H1 (cell line): ENCODE measurements around the gene IRAK4. TPM values are rescaled to one million over a fixed set of nuclear protein-coding genes. Genes with fewer than 3 reads are reported as not detected.

Source experiments
- CHD1 ChIP-seq: IDR thresholded peaks from 2 replicates; pipeline ENCODE4 v1.6.1; 2012; ENCODE audit warnings: low read depth, low read length, improper control_type of control experiment
- JUN ChIP-seq: IDR thresholded peaks from 2 replicates; pipeline ENCODE4 v1.6.1; 2011; ENCODE audit warnings: low read depth, mild to moderate bottlenecking, improper control_type of control experiment, low read length
- MAFK ChIP-seq: IDR thresholded peaks from 2 replicates; pipeline ENCODE4 v1.6.1; 2012; ENCODE audit warnings: low read depth, mild to moderate bottlenecking, improper control_type of control experiment, low read length
- NANOG ChIP-seq: IDR thresholded peaks from 2 replicates; pipeline ENCODE4 v1.6.1; 2011; ENCODE audit warnings: low read length, low read depth, mild to moderate bottlenecking, inconsistent platforms; ENCODE audit not compliant: insufficient read depth, poor library complexity, severe bottlenecking
- POU5F1 ChIP-seq: IDR thresholded peaks from 2 replicates; pipeline ENCODE4 v1.6.1; 2011; ENCODE audit warnings: low read depth, mild to moderate bottlenecking, low read length, moderate library complexity
- RXRA ChIP-seq: IDR thresholded peaks from 2 replicates; pipeline ENCODE4 v1.6.1; 2011; ENCODE audit warnings: low read depth, mild to moderate bottlenecking, low read length, moderate library complexity; ENCODE audit not compliant: insufficient read depth
- SP4 ChIP-seq: IDR thresholded peaks from 2 replicates; pipeline ENCODE4 v1.6.1; 2012; ENCODE audit warnings: low read length, inconsistent platforms
- SRF ChIP-seq: IDR thresholded peaks from 2 replicates; pipeline ENCODE4 v1.6.1; 2011; ENCODE audit warnings: mild to moderate bottlenecking, low read depth, low read length, moderate library complexity
- SUZ12 ChIP-seq: fragments of 200-600 bp; sonication (generic); IDR thresholded peaks from 2 replicates; pipeline ENCODE4 v1.6.1; 2012; ENCODE audit warnings: mild to moderate bottlenecking, inconsistent platforms, low read length, moderate library complexity, mixed read lengths
- TCF12 ChIP-seq: IDR thresholded peaks from 2 replicates; pipeline ENCODE4 v1.6.1; 2011; ENCODE audit warnings: low read depth, mild to moderate bottlenecking, low read length
- ZNF274 ChIP-seq: IDR thresholded peaks from 2 replicates; pipeline ENCODE4 v1.7.0; 2012; ENCODE audit warnings: low read length, borderline replicate concordance; ENCODE audit errors: extremely low read depth
- polyA plus RNA-seq, 7 experiments: library from polyadenylated mRNA; depleted of rRNA in 3 of 7; stranded (reverse) in 5 of 7; unstranded in 2 of 7; fragments of >200 nt in 5 of 7; fragments of 200-250 nt in 2 of 7; gene quantifications; 1 replicate in 5 of 7; 2 replicates in 1 of 7; 4 replicates in 1 of 7; pipeline versions ENCODE4 v1.2.1 to v1.2.3, GENCODE V29; 2011 to 2013; ENCODE audit warnings: missing spikeins in 2 of 7, mixed read lengths in 2 of 7
- total RNA-seq: library from RNA; stranded (reverse); fragmentation: NEBNext Ultra II Directional; extraction: Animal tissue kit (Norgen Biotek cat#: 25700); gene quantifications from 2 replicates; pipeline ENCODE4 v1.2.1, GENCODE V29; 2021

IRAK4 gene
- total and polyA plus RNA-seq, 2 of the 8 experiments (the other 6 are each of a cell fraction or from before 2014, with no cell fraction given) = 2.3 to 7.7 TPM

DNA sequence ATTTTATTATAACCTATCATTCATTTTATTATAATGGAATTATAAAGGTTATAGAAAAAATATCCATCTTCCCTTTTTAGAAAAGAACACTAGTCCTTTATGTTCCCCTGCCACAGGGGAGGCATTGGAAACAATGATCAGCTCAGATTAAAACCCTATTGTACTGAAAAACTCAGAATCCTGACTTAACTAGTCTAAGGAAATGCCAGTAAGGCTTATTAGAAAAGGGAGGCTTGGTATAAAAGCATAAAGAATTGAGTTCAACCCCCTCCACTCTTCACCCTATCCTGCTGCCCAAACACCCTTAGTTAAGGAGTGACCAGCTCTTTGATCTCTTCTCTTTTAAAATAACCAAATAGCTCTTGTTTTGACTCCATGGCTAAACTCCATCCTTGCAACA, 36.1 kb upstream of the IRAK4 start (continued):
- TF ChIP-seq RXRA (no peak), SUZ12 (no peak), POU5F1 (no peak), MAFK (no peak), CHD1 (no peak), ZNF274 (no peak), SP4 (no peak), NANOG (no peak), TCF12 (no peak), JUN (no peak), SRF (no peak)
